Heart right ventricle (tissue), 16 donors: ENCODE results near the gene MSANTD4. TPM values are rescaled to one million over a fixed set of nuclear protein-coding genes. Genes with fewer than 3 reads are reported as not detected.
"Not testable (repeated sequence)": the region's sequence is repeated elsewhere in the genome, so short reads cannot be mapped to it uniquely, and the experiment has no call there.

ENCODE experiments used
- ATAC-seq, 8 donors: fragments of 200-7000 bp; cut with Tn5 transposase; one replicate each; pipeline ENCODE4 v1.9.1; 2020; ENCODE audit warnings: mild to moderate bottlenecking in 8 of 8, moderate library complexity in 8 of 8, moderate number of reproducible peaks in 1 of 8
- DNase-seq, 2 donors: peaks; one replicate each; pipeline ENCODE4 v3.0.0-alpha.2; 2020
- H3K27ac ChIP-seq, 10 donors: fragments of 200-600 bp; sonication (generic) in 2 of 10; one replicate each; pipeline versions ENCODE4 v1.5.0 to v1.8.0; 2020 to 2022; ENCODE audit warnings: mild to moderate bottlenecking in 3 of 10
- H3K27me3 ChIP-seq, 7 donors: fragments of 200-600 bp; one replicate each; pipeline ENCODE4 v1.8.0; 2021 to 2022; ENCODE audit warnings: mild to moderate bottlenecking in 2 of 7
- H3K36me3 ChIP-seq, 9 donors: fragments of 200-600 bp; sonication (generic) in 1 of 9; one replicate each; pipeline versions ENCODE4 v1.5.0 to v1.8.0; 2020 to 2022; ENCODE audit warnings: mild to moderate bottlenecking in 2 of 9
- H3K4me1 ChIP-seq, 9 donors: fragments of 200-600 bp; sonication (generic) in 1 of 9; one replicate each; pipeline versions ENCODE4 v1.5.0 to v1.8.0; 2020 to 2022; ENCODE audit warnings: mild to moderate bottlenecking in 4 of 9
- H3K4me3 ChIP-seq, 10 donors: fragments of 200-600 bp; sonication (generic) in 2 of 10; one replicate each; pipeline versions ENCODE4 v1.5.0 to v1.8.0; 2020 to 2022; ENCODE audit warnings: mild to moderate bottlenecking in 7 of 10, moderate library complexity in 2 of 10
- H3K9me3 ChIP-seq, 11 donors: fragments of 200-600 bp in 10 of 11; sonication (generic) in 2 of 11; one replicate each; pipeline versions ENCODE4 v1.5.0 to v1.8.0; 2013 to 2022; ENCODE audit warnings: mild to moderate bottlenecking in 2 of 11, control low read depth in 1 of 11, moderate library complexity in 1 of 11
- WGBS, 2 donors: extraction: QIAGEN DNeasy Blood & Tissue Kit; methylation state at CpG; one replicate each; pipeline ENCODE4 v1.1.7; 2013; ENCODE audit warnings: inconsistent platforms in 1 of 2; 5-methylcytosine and 5-hydroxymethylcytosine counted together
- intact Hi-C, 10 donors: fragments of 100-400 bp; cut with DNase I; formaldehyde crosslinking; loops; one replicate each; pipeline versions ENCODE4 v1.11.1 to v1.14.2; 2022
- polyA plus RNA-seq, 2 donors: library from polyadenylated mRNA; stranded (reverse); fragments of 200-250 nt; gene quantifications; one replicate each; pipeline ENCODE4 v1.2.3, GENCODE V29; 2013
- total RNA-seq, 10 donors: library from RNA; stranded (reverse); fragmentation: NEBNext Ultra II Directional in 3 of 10; extraction: Animal tissue kit (Norgen Biotek cat#: 25700) in 3 of 10; gene quantifications; one replicate each; pipeline versions ENCODE4 v1.2.1 to v1.2.4, GENCODE V29; 2021 to 2023
- TF ChIP-seq, protein P1 (sequence below), 9 donors: fragments of 200-600 bp; sonication (generic) in 2 of 9; IDR thresholded peaks; one replicate each; pipeline versions ENCODE4 v1.5.0 to v1.8.0; 2021 to 2022; ENCODE audit warnings: antibody characterized with exemption in 9 of 9, mild to moderate bottlenecking in 5 of 9, moderate library complexity in 1 of 9
- donor health status: Arrhythmogenic right ventricular cardiomyopathy.
- donor health status: ischemic (EF 13 %, LVEDD 7.1; RV severe dilation, severe dysfunction).
- donor health status: healthy with polysubstance abuse.
- donor health status: DM: no; HTN: yes; CAD: no.
- donor health status: DM: no; HTN: no; CAD: no.
- donor health status: ischemic (EF 25% LVEDD 6.9; RV normal size, moderate dysfunction).
- donor health status: ischemic (EF 25% LVEDD 5.7; RV mildly dilated, moderate dysfunction).
- donor health status: healthy.
- donor health status: DM: yes; HTN: yes; CAD: no.
- donor health status: Ischemic cardiomyopathy.
- donor health status: ischemic (EF 35%, LVEDD 5.7; RV mildly dilated, moderate dysfunction).
- donor health status: nonischemic (EF 11% LVEDD 7.7; RV severe dilation, severe dysfunction).
- donor health status: DM: yes; HTN: yes; CAD: no.
- donor health status: PGD.
- donor health status: ischemic (EF 29% LVEDD 5.4; RV normal size, mild dysfunction).
- donor health status: nonischemic (EF 23%, LVEDD 6.1; RV moderate dilation, normal function).

MSANTD4 gene
- total and polyA plus RNA-seq, 12 donors: 7.7 to 30.5 (median 21.9) TPM

DNA sequence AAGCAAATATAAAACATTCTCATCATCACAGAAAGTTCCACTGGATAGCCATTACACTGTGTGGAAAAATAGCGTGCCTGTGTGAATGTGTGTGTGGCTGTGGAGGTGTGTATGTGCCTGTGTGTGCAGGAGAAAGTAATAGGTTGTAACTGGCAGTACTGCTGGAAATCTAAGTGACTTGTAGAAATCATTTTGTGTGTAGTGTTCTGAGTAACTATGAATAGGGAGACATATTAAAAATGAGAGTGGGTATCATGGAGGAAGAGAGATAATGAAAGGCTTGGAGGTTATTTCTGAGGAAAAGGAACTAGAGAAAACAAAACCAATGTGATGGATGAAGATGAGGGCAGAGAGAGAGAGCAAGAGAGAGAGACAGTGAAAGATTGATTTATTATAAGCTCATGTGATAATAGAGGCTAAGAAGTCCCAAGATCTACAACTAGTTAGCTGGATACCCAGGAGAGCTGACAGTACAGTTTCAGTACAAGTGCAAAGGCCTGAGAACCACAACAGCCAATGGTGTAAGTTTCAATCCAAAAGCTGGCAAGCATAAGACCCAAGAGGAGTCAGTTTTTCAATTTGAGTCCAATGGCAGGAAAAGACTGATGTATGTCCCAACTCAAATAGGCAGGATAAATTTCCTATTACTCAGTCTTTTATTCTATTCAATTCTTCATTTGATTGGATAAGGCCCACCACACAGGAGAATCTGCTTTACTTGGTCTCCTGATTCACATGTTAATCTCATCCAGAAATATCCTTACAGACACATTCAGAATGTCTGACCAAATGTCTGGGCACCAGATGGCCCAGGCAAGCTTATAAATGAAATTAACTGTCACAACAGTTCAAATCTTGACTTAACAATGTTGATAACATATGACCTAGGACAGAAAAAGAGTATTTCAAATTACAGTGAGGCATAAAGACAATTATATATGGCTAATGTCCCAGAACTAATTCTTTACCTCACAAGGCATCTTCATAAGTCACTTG lies 40.2 kb upstream of the MSANTD4 start:
- TF ChIP-seq, protein P1, sequence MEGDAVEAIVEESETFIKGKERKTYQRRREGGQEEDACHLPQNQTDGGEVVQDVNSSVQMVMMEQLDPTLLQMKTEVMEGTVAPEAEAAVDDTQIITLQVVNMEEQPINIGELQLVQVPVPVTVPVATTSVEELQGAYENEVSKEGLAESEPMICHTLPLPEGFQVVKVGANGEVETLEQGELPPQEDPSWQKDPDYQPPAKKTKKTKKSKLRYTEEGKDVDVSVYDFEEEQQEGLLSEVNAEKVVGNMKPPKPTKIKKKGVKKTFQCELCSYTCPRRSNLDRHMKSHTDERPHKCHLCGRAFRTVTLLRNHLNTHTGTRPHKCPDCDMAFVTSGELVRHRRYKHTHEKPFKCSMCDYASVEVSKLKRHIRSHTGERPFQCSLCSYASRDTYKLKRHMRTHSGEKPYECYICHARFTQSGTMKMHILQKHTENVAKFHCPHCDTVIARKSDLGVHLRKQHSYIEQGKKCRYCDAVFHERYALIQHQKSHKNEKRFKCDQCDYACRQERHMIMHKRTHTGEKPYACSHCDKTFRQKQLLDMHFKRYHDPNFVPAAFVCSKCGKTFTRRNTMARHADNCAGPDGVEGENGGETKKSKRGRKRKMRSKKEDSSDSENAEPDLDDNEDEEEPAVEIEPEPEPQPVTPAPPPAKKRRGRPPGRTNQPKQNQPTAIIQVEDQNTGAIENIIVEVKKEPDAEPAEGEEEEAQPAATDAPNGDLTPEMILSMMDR (IDR thresholded peaks at IDR 0.05): no peak
- Histone ChIP-seq H3K4me3 (no peak overlapping the region), H3K27me3 (no peaks in the 10 kb centered on the region), H3K36me3 (peaks cover 0 to 16% (median 0%) of the 10 kb centered on the region in 9 donors), H3K4me1 (no peaks in the 10 kb centered on the region), H3K27ac (no peak overlapping the region), H3K9me3 (no peaks in the 10 kb centered on the region)
- DNase-seq (no peak), ATAC-seq (no peak)
- intact Hi-C loops: no loop called here
- WGBS, 2 donors: 98 to 100% methylated on average over 1 of the region's 1 CpG

DNA sequence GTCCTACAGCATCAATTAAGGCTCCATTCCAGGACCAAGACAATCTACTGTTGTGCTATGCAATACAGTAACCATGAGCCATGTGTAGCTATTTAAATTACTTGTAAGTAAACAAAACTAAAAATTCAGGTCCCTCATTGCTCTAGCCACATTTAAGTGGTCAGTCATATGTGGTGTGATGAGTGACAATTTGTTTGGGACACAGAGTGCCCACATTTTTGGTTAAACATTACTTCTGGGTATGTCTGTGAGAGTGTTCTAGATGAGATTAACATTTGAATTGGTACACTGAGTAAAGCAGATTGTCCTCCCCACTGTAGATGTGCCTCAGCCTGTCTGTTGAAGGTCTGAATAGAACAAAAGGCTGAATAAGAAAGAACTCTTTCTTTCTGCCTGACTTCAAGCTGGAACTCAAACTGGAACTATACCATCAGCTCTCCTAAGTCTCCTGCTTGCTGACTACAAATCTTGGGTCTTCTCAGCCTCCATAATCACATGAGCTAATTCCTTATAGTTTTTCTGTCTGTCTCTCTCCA lies 39.3 kb upstream of the MSANTD4 start:
- H3K27me3 ChIP-seq: no peaks in the 10 kb centered on the region
- peaks cover 0 to 21% (median 0%) of the 10 kb centered on the region in 9 donors for H3K36me3 ChIP-seq
- no peaks in the 10 kb centered on the region for H3K9me3 ChIP-seq
- TF ChIP-seq, protein P1 (IDR thresholded peaks at IDR 0.05): no peak
- intact Hi-C loops: no loop called here
- ATAC-seq: no peak
- no peak overlapping the region for H3K4me3 ChIP-seq
- H3K27ac ChIP-seq: no peak overlapping the region
- DNase-seq: no peak
- no peaks in the 10 kb centered on the region for H3K4me1 ChIP-seq

DNA sequence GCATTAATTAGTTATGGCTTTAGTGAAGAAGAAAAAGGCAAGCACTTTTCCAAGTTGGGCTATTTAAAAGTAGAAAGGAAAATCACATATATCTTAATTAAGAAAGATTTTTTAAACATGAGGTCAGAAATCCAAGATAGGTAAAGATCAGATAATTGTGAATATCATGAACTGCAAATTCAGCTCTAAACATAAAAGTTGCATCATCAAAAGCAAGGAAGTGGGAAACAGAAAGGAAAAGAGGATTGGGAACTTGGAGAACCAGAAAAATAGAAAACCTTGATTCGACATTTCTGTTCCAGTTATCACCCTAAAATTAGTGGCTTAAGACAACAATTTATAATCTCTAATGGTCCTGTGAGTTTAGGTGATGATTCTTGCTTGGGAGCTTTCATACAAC lies 37.6 kb upstream of the MSANTD4 start:
- 91 to 95% methylated on average over 1 of the region's 1 CpG for WGBS, 2 donors
- Histone ChIP-seq H3K36me3 (peaks cover 0 to 26% (median 0%) of the 10 kb centered on the region in 9 donors), H3K27ac (no peak overlapping the region), H3K4me3 (no peak overlapping the region), H3K9me3 (no peaks in the 10 kb centered on the region), H3K4me1 (no peaks in the 10 kb centered on the region), H3K27me3 (no peaks in the 10 kb centered on the region)
- no peak for ATAC-seq
- TF ChIP-seq, protein P1 (IDR thresholded peaks at IDR 0.05): no peak
- intact Hi-C loops: no loop called here
- DNase-seq: no peak

DNA sequence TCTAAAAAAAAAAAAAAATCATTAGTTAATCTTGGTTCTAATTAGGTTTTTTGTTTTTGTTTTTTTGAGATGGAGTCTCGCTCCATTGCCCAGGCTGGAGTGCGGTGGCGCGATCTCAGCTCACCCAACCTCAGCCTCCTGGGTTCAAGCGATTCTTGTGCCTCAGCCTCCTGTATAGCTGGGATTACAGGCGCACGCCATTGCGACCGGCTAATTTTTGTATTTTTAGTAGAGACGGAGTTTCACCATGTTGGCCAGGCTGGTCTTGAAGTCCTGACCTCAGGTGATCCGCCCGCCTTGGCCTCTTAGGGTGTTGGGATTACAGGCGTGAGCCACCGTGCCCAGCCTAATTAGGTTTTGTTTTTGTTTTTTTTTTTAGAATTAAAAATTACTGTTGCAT lies 36.3 kb upstream of the MSANTD4 start:
- H3K4me1 ChIP-seq, H3K9me3 ChIP-seq, H3K27ac ChIP-seq, H3K4me3 ChIP-seq, ATAC-seq, DNase-seq, H3K27me3 ChIP-seq, intact Hi-C loops: not testable (repeated sequence)
- peaks cover 0 to 35% (median 0%) of the 10 kb centered on the region in 9 donors for H3K36me3 ChIP-seq
- WGBS, 2 donors: 92 to 98% methylated on average over 14 of the region's 14 CpGs
